Tibial artery (tissue), 4 donors: ENCODE results near the gene CLBA1.

Experiments used
- DNase-seq, 2 donors: peaks; one replicate each; pipeline ENCODE4 v3.0.0-alpha.2; 2019
- H3K27ac ChIP-seq, 2 donors: fragments of 200-600 bp; sonication (generic) in 1 of 2; 1 replicate in 1 of 2; 2 replicates in 1 of 2; pipeline ENCODE4 v1.5.1; 2018 to 2019; ENCODE audit warnings: mild to moderate bottlenecking in 1 of 2
- H3K27me3 ChIP-seq, 2 donors: fragments of 200-600 bp; sonication (generic) in 1 of 2; one replicate each; pipeline versions ENCODE4 v1.5.1 to v1.6.0; 2016 to 2019
- H3K36me3 ChIP-seq, 3 donors: fragments of 200-600 bp; sonication (generic) in 2 of 3; one replicate each; pipeline ENCODE4 v1.5.1; 2016 to 2019; ENCODE audit warnings: mild to moderate bottlenecking in 2 of 3
- H3K4me1 ChIP-seq, 4 donors: fragments of 200-600 bp; sonication (generic) in 2 of 4; 1 replicate in 3 of 4; 2 replicates in 1 of 4; pipeline ENCODE4 v1.5.1; 2016 to 2019
- H3K4me3 ChIP-seq, 2 donors: fragments of 200-600 bp; sonication (generic) in 1 of 2; 1 replicate in 1 of 2; 2 replicates in 1 of 2; pipeline ENCODE4 v1.5.1; 2018 to 2019; ENCODE audit warnings: mild to moderate bottlenecking in 2 of 2
- H3K9me3 ChIP-seq, 3 donors: fragments of 200-600 bp; sonication (generic) in 1 of 3; one replicate each; pipeline ENCODE4 v1.5.1; 2016 to 2019
- CTCF ChIP-seq, 2 experiments: fragments of 200-600 bp in 1 of 2; fragments of 450-650 bp in 1 of 2; IDR thresholded peaks; one replicate each; pipeline ENCODE4 v1.5.1; 2017 to 2019; ENCODE audit warnings: antibody characterized with exemption in 2 of 2, mild to moderate bottlenecking in 1 of 2, moderate library complexity in 1 of 2
- intact Hi-C: fragments of 100-400 bp; cut with DNase I; formaldehyde crosslinking; loops from one replicate; pipeline ENCODE4 v1.15.0; 2023; ENCODE audit warnings: low total_unique reads

Gene CLBA1

GRCh38 chr14:104972301-104973134 is 13.1 kb upstream of the CLBA1 start:
- peak; percentile 89 to 91 for DNase-seq
- no peak for TF ChIP-seq CTCF (IDR thresholded peaks at IDR 0.05)
- Histone ChIP-seq H3K9me3 (no peaks in the 10 kb centered on the region), H3K27ac (peak overlapping the region; percentile 93 to 97), H3K4me3 (peak overlapping the region; percentile 1 to 8), H3K27me3 (no peaks in the 10 kb centered on the region), H3K36me3 (no peaks in the 10 kb centered on the region), H3K4me1 (peaks cover 7 to 98% (median 94%) of the 10 kb centered on the region in 4 donors)
- intact Hi-C loops, result loop anchor here (10.0 kb wide), 1 partner anchor 108 kb away; the partner anchor contains the start of gene CEP170B

GRCh38 chr14:104973135-104973384 is 12.5 kb upstream of the CLBA1 start:
- intact Hi-C loops, result loop anchor here (10.0 kb wide), 1 partner anchor 108 kb away; the partner anchor contains the start of gene CEP170B
- no peaks in the 10 kb centered on the region for H3K36me3 ChIP-seq

GRCh38 chr14:104973385-104974145 is 12.0 kb upstream of the CLBA1 start:
- H3K27me3 ChIP-seq, result no peaks in the 10 kb centered on the region
- peak; percentile 76 to 95 for DNase-seq
- intact Hi-C loops, result loop anchor here (10.0 kb wide), 1 partner anchor 109 kb away; the partner anchor contains the start of gene CEP170B

More at GRCh38 chr14:104973135-104973384, 12.5 kb upstream of the CLBA1 start:
- TF ChIP-seq CTCF (IDR thresholded peaks at IDR 0.05), result no peak
- Histone ChIP-seq H3K27ac (peak overlapping the region; percentile 93 to 97), H3K27me3 (no peaks in the 10 kb centered on the region), H3K9me3 (no peaks in the 10 kb centered on the region), H3K4me3 (peak overlapping the region; percentile 1 to 8), H3K4me1 (peaks cover 7 to 98% (median 94%) of the 10 kb centered on the region in 4 donors)
- DNase-seq, result peak; percentile 93 to 98

GRCh38 chr14:104974146-104974541 is 11.4 kb upstream of the CLBA1 start:
- intact Hi-C loops, result loop anchor here (10.0 kb wide), 1 partner anchor 109 kb away; the partner anchor contains the start of gene CEP170B
- peaks cover 7 to 98% (median 91%) of the 10 kb centered on the region in 4 donors for H3K4me1 ChIP-seq
- H3K27ac ChIP-seq, result peak overlapping the region; percentile 93 to 97

More at GRCh38 chr14:104973385-104974145, 12.0 kb upstream of the CLBA1 start:
- Histone ChIP-seq H3K27ac (peak overlapping the region; percentile 93 to 97), H3K36me3 (no peaks in the 10 kb centered on the region), H3K4me3 (peak overlapping the region; percentile 27 to 35), H3K4me1 (peaks cover 7 to 98% (median 93%) of the 10 kb centered on the region in 4 donors), H3K9me3 (no peaks in the 10 kb centered on the region)
- TF ChIP-seq CTCF (IDR thresholded peaks at IDR 0.05), result peak in 1 of 2 experiments; percentile 5

More at GRCh38 chr14:104974146-104974541, 11.4 kb upstream of the CLBA1 start:
- DNase-seq, result no peak
- H3K36me3 ChIP-seq, result no peaks in the 10 kb centered on the region
- H3K9me3 ChIP-seq, result no peaks in the 10 kb centered on the region
- peak overlapping the region; percentile 27 to 35 for H3K4me3 ChIP-seq
- no peaks in the 10 kb centered on the region for H3K27me3 ChIP-seq
- no peak for TF ChIP-seq CTCF (IDR thresholded peaks at IDR 0.05)
